GM15510 (cell line): Measurements from ENCODE around the gene LAMB3.

Experiments used
- POLR2A ChIP-seq: IDR thresholded peaks from 3 replicates; pipeline ENCODE4 v1.6.1; 2011; ENCODE audit warnings: borderline replicate concordance; ENCODE audit not compliant: insufficient read length; ENCODE audit errors: extremely low read depth

LAMB3 gene

GRCh38 chr1:209583408-209583807 lies 68.8 kb downstream of the LAMB3 start, which contains the start of gene CAMK1G:
CAMK1G (plus strand) TSS chr1:209583714; CDS start chr1:209594984, 11,270 bp downstream.
- no peak for TF ChIP-seq POLR2A

DNA sequence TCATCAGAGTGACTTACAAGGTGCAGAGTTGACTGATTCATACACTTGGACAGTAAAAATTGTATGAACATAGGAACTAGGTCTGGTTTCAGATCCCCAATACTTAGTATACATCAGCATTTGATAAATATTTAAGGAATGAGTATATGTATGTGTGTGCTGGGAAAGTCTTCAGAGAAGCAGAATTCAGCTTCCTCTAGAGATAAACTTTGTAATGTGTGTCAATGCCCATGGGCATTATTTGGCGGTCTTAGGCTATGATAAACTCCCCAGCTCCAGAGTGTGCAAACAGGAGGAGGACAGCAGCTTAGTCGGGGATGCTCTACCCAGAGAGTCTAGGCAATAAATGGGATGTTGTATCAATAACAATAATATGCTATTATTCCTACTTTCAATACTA lies 71.6 kb downstream of the LAMB3 start:
- TF ChIP-seq POLR2A = no peak

DNA sequence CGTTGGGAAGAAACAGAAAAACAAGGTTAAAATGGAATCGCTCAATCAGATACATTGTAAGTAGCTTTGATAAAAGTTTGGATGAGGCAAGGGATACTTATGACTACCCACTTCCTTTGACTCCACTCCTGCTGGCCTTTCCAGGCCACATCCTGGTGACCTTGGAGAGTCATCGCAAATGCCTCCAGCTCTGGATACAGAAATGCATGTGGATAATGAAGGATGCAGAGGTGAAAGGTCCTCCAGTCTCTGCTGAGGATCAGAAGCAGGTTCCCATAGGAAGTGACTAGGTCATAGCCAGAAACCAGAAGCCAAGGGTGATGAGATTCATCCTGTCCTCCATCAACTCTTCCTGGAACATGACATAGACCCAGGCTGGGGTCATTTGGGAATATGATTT lies 74.9 kb downstream of the LAMB3 start:
- TF ChIP-seq POLR2A = no peak

DNA sequence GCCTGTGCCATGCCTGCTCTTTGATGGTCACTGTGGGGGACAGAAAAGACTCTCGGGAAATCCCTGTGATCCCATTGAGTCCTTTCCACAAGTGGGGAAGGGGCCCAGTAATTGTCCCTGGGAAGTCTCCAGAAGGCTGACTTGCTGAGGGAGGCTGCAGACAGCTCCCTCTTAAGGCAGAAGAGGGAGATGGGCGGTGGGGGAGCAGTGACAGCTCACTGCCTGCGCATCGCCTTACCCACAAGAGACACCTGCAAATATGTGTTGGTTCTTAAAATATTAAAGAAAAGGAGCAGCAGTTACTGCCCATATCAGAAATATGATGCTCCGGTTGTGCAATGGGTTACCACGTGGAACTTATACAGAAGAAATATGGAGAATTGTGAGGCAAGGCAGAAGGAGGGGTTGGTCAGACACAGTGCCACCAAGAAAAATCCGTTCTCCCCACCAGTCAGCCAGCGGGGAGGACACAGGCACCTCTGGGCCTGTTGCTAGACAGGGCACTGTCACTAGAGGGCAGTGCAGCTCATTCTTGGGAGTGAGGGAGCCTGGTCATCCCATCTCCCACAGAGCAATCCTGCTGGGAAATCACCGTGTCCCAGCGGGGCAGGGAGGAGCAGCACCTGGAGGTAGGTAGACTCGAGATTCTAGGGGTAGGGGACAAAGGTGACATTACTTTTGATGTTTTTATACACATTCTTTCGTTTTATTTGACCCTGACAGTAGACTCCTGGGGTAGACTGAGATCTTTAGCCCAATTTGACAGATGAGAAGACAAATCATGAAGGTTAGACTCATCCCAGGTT lies 75.6 kb downstream of the LAMB3 start:
- TF ChIP-seq POLR2A = no peak

- TF ChIP-seq POLR2A = no peak
Observed at GRCh38 chr1:209570743-209571142, 81.5 kb downstream of the LAMB3 start.

DNA sequence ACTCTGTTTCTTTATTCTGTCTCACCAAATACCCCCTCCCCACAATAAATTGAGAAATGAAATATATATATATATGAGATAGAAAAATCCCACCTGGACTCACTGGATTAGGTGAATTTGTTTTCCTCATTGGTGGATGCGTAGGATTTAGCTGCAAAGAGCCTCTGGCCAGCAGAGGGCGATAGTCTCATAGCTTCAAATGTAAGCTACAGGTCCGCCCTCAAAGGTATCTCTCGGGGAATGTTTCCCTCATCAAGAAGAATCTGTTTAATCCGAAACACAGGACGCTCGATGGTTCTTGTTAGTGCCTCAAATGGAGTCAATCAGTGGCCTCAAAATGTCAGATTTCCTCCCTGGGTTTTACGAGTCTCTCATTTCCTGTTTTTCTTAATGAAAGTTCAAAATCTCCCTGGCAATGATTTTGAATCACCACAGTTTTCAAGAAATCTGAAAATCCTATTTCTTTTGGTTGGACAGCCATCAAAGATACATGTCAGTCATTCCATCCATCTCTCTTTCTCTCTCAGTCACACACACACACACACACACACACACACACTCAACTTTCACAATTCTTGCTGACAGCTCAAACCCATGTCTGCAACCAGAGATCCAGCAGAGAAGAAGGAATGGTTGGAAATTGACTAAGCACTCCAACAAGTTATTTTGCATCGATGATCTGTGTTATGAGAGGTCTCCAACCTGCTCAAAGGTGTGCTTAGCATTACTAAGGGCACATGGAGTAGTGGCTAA lies 82.6 kb downstream of the LAMB3 start:
- no peak for TF ChIP-seq POLR2A

DNA sequence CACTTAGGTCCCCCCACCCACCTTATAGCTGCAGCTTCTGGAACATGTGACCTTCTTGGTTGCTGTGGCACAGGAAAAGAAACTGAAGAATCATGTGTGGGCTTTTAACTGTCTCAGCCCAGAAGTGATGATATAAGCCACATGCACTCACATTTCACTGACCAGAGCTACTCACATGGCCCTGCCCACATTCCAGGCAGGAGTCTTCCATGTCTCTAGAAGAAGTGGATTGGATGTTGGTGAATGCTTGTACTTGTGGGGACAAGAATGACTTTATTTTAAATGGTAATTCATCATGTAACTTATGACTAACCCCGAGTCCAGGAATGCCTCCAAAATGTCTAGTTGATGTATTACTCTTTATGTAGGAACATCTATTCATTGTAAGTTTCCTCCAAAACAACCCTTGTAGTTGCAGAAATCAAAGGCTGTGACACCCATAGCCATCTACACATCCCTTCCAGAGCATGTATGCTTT lies 84.5 kb downstream of the LAMB3 start:
- TF ChIP-seq POLR2A = no peak

- no peak for TF ChIP-seq POLR2A
Observed at GRCh38 chr1:209565759-209566678, 86.2 kb downstream of the LAMB3 start.
